HL-60 (cell line): ENCODE results near the gene ZNF280B.

Source experiments
- CTCF ChIP-seq: IDR thresholded peaks from one replicate; pipeline ENCODE4 v1.5.1; 2011; ENCODE audit warnings: low read length, control low read depth, inconsistent platforms; ENCODE audit not compliant: insufficient read depth
- GABPA ChIP-seq: IDR thresholded peaks from 2 replicates; pipeline ENCODE4 v1.6.1; 2012; ENCODE audit warnings: low read depth

- TF ChIP-seq CTCF = no peak
- TF ChIP-seq GABPA = no peak
These were observed 22.2 kb downstream of the ZNF280B start for GRCh38 chr22:22486132-22486899.
